KMS-11 (cell line): ENCODE results near the gene IGSF23.

ENCODE experiments used
- H2AFZ ChIP-seq: fragments of 200-600 bp; sonication (generic); 2 replicates; pipeline ENCODE4 v1.6.1; 2016; ENCODE audit warnings: antibody characterized with exemption, mixed run types, low read depth
- H3K27ac ChIP-seq: fragments of 200-600 bp; sonication (generic); 2 replicates; pipeline ENCODE4 v1.6.1; 2016; ENCODE audit warnings: mild to moderate bottlenecking, mixed run types
- H3K27me3 ChIP-seq: fragments of 200-600 bp; sonication (generic); 2 replicates; pipeline ENCODE4 v1.6.1; 2017; ENCODE audit warnings: mild to moderate bottlenecking, low read depth, mixed run types, moderate library complexity; ENCODE audit not compliant: insufficient read depth
- H3K36me3 ChIP-seq: fragments of 200-600 bp; sonication (generic); 2 replicates; pipeline ENCODE4 v1.6.1; 2017; ENCODE audit warnings: mild to moderate bottlenecking, mixed run types; ENCODE audit not compliant: insufficient read depth
- H3K4me1 ChIP-seq: fragments of 200-600 bp; sonication (generic); 2 replicates; pipeline ENCODE4 v1.6.1; 2016; ENCODE audit warnings: mild to moderate bottlenecking, low read depth, mixed run types; ENCODE audit not compliant: poor library complexity, severe bottlenecking
- H3K4me2 ChIP-seq: fragments of 200-600 bp; sonication (generic); 2 replicates; pipeline ENCODE4 v1.7.0; 2016; ENCODE audit warnings: mild to moderate bottlenecking, mixed run types
- H3K4me3 ChIP-seq: fragments of 200-600 bp; sonication (generic); IDR thresholded peaks from 2 replicates; pipeline ENCODE4 v1.6.1; 2017; ENCODE audit warnings: low read depth, low read length, mixed read lengths; ENCODE audit not compliant: insufficient read depth
- H3K79me2 ChIP-seq: fragments of 200-600 bp; sonication (generic); 2 replicates; pipeline ENCODE4 v1.6.1; 2016; ENCODE audit warnings: low read depth, mixed run types; ENCODE audit not compliant: insufficient read depth
- H3K9ac ChIP-seq: fragments of 200-600 bp; sonication (generic); 2 replicates; pipeline ENCODE4 v1.6.1; 2016; ENCODE audit warnings: mild to moderate bottlenecking, mixed run types
- H4K20me1 ChIP-seq: fragments of 200-600 bp; sonication (generic); 2 replicates; pipeline ENCODE4 v1.6.1; 2016; ENCODE audit warnings: mild to moderate bottlenecking, mixed run types; ENCODE audit not compliant: insufficient read depth
- CTCF ChIP-seq: fragments of 200-600 bp; sonication (generic); conservative IDR thresholded peaks from 2 replicates; pipeline ENCODE4 v1.6.1; 2017; ENCODE audit warnings: low read depth, mild to moderate bottlenecking, antibody characterized with exemption, low read length, moderate library complexity, mixed read lengths

Gene IGSF23

GRCh38 chr19:44658069-44658733 lies 44.8 kb downstream of the IGSF23 start:
- Histone ChIP-seq H2AFZ (no peak overlapping the region), H3K4me2 (no peak overlapping the region), H3K4me1 (peaks cover 34% of the 10 kb centered on the region), H3K27ac (no peak overlapping the region), H3K27me3 (no peaks in the 10 kb centered on the region; the same call in 1 of the 2 replicates), H3K36me3 (no peaks in the 10 kb centered on the region), H3K9ac (no peak overlapping the region), H4K20me1 (no peaks in the 10 kb centered on the region), H3K4me3 (no peak overlapping the region), H3K79me2 (no peaks in the 10 kb centered on the region)
- TF ChIP-seq CTCF = no peak

GRCh38 chr19:44660081-44660480 lies 46.7 kb downstream of the IGSF23 start:
- Histone ChIP-seq H3K4me2 (no peak overlapping the region), H3K27ac (no peak overlapping the region), H3K9ac (no peak overlapping the region), H2AFZ (no peak overlapping the region), H3K4me1 (peaks cover 19% of the 10 kb centered on the region), H3K27me3 (no peaks in the 10 kb centered on the region; the same call in 1 of the 2 replicates), H3K79me2 (no peaks in the 10 kb centered on the region), H4K20me1 (no peaks in the 10 kb centered on the region), H3K4me3 (no peak overlapping the region), H3K36me3 (no peaks in the 10 kb centered on the region)
- no peak for TF ChIP-seq CTCF

- Histone ChIP-seq H3K9ac (no peak overlapping the region), H3K4me1 (peaks cover 13% of the 10 kb centered on the region), H3K4me3 (no peak overlapping the region), H3K36me3 (no peaks in the 10 kb centered on the region), H3K27me3 (no peaks in the 10 kb centered on the region; the same call in 1 of the 2 replicates), H3K79me2 (no peaks in the 10 kb centered on the region), H3K27ac (no peak overlapping the region), H4K20me1 (no peaks in the 10 kb centered on the region), H2AFZ (no peak overlapping the region), H3K4me2 (no peak overlapping the region)
- TF ChIP-seq CTCF = no peak
Measured at GRCh38 chr19:44661205-44661604, 47.8 kb downstream of the IGSF23 start.

GRCh38 chr19:44661904-44662303 lies 48.5 kb downstream of the IGSF23 start:
- H3K9ac ChIP-seq = no peak overlapping the region

More at GRCh38 chr19:44661904-44662303, 48.5 kb downstream of the IGSF23 start:
- Histone ChIP-seq H3K79me2 (no peaks in the 10 kb centered on the region), H3K27me3 (no peaks in the 10 kb centered on the region; the same call in 1 of the 2 replicates), H3K27ac (no peak overlapping the region), H4K20me1 (no peaks in the 10 kb centered on the region), H3K4me3 (no peak overlapping the region), H2AFZ (no peak overlapping the region), H3K4me2 (no peak overlapping the region), H3K36me3 (no peaks in the 10 kb centered on the region), H3K4me1 (peaks cover 12% of the 10 kb centered on the region)
- TF ChIP-seq CTCF = no peak
